ENCODE results near the gene KCNE1.

KCNE1 gene

DNA sequence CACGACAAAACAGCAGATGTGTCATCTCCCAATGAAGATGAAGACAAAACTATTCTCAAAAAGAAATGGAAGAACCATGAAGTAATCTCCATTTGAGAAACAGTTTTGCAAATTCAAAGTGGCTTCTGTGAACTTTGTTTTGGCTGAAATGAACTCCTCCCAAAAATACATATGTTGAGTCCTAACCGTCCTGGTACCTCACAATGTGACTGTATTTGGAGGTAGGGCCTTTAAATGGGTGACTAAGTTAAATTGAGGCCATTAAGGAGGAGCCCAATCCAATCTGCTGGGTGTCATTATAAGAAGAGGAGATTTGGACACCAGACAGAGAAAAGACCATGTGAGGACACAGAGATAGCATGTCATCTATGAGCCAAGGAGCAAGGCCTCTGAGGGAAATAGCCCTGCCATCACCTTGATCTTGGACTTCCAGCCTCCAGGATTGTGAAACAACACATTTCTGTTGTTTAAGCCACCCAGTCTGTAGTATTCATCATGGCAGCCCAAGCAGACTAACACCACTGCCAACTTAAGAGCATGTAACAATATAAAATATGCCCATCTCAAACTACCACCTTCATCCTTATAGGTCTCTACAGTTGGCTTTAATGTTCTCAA, 38.3 kb upstream of the KCNE1 start:
- no peaks in the 10 kb centered on the region for H3K9me3 ChIP-seq (ENCODE audit: control insufficient read depth in 1 of 2, low read length in 2 of 2)
- H3K27me3 ChIP-seq (ENCODE audit: low read depth, low read length) = no peaks in the 10 kb centered on the region
- H3K4me3 ChIP-seq (ENCODE audit: low read depth in 1 of 2, low read length in 2 of 2) = no peak overlapping the region
- H3K36me3 ChIP-seq (ENCODE audit: control insufficient read depth in 1 of 2, insufficient read depth in 2 of 2, low read length in 2 of 2) = no peaks in the 10 kb centered on the region
- no peak overlapping the region for H3K27ac ChIP-seq (ENCODE audit: low read length)
- H3K4me1 ChIP-seq (ENCODE audit: control insufficient read depth in 1 of 2, insufficient read depth in 2 of 2, low read length in 2 of 2) = peaks cover 5 to 9% of the 10 kb centered on the region in 2 donors

DNA sequence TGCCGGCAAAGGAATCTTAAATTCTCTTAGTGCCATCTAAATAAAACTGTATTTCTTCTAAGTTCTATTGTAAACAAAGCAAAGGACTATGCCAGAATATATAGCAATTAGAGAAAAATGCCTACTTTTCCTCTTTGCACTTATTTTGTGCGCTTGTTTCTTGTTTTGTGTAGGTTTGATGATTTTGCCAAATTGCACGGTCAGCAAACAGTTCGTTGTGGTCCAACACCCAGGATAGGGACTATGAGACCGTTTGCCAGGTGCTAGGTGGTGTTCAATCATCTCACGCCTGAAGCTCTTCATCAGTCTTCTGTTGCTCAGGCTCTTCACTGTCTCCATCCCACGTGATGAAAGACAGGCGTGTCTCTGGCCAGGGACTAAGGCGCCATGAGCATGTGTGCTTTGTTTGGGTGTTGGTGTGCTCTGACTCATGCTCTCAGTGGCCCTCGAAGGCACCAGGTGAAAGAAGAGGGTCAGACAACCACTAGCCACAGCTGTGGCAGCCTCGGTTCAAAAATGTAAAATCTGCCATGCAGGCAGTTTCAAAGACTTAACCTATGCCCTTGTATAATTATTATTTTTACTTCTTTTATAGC, 36.9 kb upstream of the KCNE1 start:
- peaks cover 15 to 20% of the 10 kb centered on the region in 2 donors for H3K4me1 ChIP-seq (ENCODE audit: control insufficient read depth in 1 of 2, insufficient read depth in 2 of 2, low read length in 2 of 2)
- no peaks in the 10 kb centered on the region for H3K36me3 ChIP-seq (ENCODE audit: control insufficient read depth in 1 of 2, insufficient read depth in 2 of 2, low read length in 2 of 2)
- H3K9me3 ChIP-seq (ENCODE audit: control insufficient read depth in 1 of 2, low read length in 2 of 2) = no peaks in the 10 kb centered on the region
- H3K4me3 ChIP-seq (ENCODE audit: low read depth in 1 of 2, low read length in 2 of 2) = no peak overlapping the region
- no peak overlapping the region for H3K27ac ChIP-seq (ENCODE audit: low read length)
- H3K27me3 ChIP-seq (ENCODE audit: low read depth, low read length) = no peaks in the 10 kb centered on the region

DNA sequence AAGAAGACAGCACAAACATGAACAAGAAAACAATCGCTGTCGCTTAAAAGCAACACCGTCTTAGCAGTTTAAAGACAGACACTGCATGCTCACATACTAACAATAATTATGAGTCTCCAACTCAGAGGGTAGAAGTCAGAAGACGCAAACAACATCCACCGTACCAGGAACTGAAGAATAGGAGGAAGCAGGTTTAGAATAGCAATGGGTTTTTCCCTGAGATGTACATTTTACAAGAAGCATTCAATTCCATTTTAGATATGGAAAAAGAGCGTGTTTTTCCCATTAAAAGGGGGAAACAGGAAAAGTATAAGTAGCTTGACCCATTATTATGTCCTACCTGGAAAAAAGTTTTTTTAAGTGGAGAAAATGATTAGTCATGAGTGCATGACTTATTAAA, 34.5 kb upstream of the KCNE1 start:
- H3K27ac ChIP-seq (ENCODE audit: low read length) = no peak overlapping the region
- H3K4me3 ChIP-seq (ENCODE audit: low read depth in 1 of 2, low read length in 2 of 2) = no peak overlapping the region
- H3K9me3 ChIP-seq (ENCODE audit: control insufficient read depth in 1 of 2, low read length in 2 of 2) = no peaks in the 10 kb centered on the region
- no peaks in the 10 kb centered on the region for H3K27me3 ChIP-seq (ENCODE audit: low read depth, low read length)
- H3K4me1 ChIP-seq (ENCODE audit: control insufficient read depth in 1 of 2, insufficient read depth in 2 of 2, low read length in 2 of 2) = peaks cover 15 to 20% of the 10 kb centered on the region in 2 donors
- H3K36me3 ChIP-seq (ENCODE audit: control insufficient read depth in 1 of 2, insufficient read depth in 2 of 2, low read length in 2 of 2) = no peaks in the 10 kb centered on the region

DNA sequence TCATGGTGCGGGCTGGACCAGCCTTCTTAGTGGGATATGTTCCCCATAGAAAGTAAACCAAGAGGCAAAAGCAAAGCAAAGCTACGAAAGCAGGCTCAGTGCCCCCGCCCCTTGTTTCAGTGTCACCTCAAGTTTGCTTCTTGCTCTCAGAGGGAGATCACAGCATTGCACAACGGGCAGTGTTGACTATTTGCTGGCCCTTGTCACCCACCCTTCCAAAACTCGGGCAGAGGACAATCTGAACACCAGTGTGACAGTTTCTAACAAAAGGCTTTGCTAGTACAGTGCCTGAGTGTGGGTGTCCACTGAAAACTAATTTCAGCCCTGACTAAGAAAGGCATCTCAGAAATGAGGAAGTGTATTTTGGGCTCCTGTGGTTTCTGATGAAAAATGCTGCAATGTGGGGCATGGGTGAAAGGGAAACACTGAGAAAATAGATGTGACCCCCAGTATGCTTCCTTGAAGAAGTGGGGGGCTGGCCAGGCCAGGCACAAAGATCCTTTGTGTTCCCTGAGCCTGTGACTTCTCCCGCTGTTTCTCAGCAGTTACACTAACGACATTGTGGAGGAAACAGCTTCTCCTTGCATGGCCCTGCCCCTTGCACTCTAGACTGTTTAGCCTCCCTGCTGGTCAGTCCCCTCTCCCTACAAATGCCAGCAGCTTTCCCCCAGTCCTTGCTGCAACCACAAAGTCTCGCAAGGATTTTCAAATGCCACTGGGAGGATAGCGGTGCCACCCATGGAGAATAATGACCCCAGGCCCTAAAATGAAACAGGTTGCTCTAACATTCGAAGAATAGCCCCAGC, 33.3 kb upstream of the KCNE1 start:
- H3K4me1 ChIP-seq (ENCODE audit: control insufficient read depth in 1 of 2, insufficient read depth in 2 of 2, low read length in 2 of 2) = peaks cover 15 to 20% of the 10 kb centered on the region in 2 donors
- no peaks in the 10 kb centered on the region for H3K9me3 ChIP-seq (ENCODE audit: control insufficient read depth in 1 of 2, low read length in 2 of 2)
- H3K27ac ChIP-seq (ENCODE audit: low read length) = peak overlapping the region; percentile 67
- H3K36me3 ChIP-seq (ENCODE audit: control insufficient read depth in 1 of 2, insufficient read depth in 2 of 2, low read length in 2 of 2) = no peaks in the 10 kb centered on the region
- H3K27me3 ChIP-seq (ENCODE audit: low read depth, low read length) = no peaks in the 10 kb centered on the region
- peak overlapping the region; percentile 5 to 17 for H3K4me3 ChIP-seq (ENCODE audit: low read depth in 1 of 2, low read length in 2 of 2)

DNA sequence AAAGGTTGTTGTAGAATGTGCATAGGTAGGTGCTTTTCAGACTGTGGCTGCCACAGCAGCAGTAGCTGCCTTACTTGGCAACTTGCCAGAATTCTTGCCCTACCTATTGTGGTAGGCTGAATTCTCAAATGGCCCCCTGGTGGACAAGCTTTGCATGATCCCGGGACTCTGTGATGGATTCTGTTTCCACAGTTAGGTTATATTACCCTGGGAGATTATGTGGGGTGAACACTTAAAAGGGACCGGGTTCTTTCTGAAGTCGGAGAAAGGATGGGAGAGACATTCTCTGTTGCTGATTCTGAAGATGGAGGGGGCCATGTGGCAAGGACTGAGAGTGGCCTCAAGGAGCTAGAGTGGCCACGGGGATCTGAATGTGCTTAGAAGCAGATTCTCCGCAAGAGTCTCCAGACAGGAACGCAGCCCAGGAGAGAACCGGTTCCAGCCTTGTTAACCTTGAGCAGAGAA, 32.1 kb upstream of the KCNE1 start:
- Histone ChIP-seq H3K9me3 (ENCODE audit: control insufficient read depth in 1 of 2, low read length in 2 of 2) (no peaks in the 10 kb centered on the region), H3K4me3 (ENCODE audit: low read depth in 1 of 2, low read length in 2 of 2) (no peak overlapping the region), H3K27me3 (ENCODE audit: low read depth, low read length) (no peaks in the 10 kb centered on the region), H3K4me1 (ENCODE audit: control insufficient read depth in 1 of 2, insufficient read depth in 2 of 2, low read length in 2 of 2) (peaks cover 15 to 20% of the 10 kb centered on the region in 2 donors), H3K27ac (ENCODE audit: low read length) (peak overlapping the region; percentile 67), H3K36me3 (ENCODE audit: control insufficient read depth in 1 of 2, insufficient read depth in 2 of 2, low read length in 2 of 2) (no peaks in the 10 kb centered on the region)

DNA sequence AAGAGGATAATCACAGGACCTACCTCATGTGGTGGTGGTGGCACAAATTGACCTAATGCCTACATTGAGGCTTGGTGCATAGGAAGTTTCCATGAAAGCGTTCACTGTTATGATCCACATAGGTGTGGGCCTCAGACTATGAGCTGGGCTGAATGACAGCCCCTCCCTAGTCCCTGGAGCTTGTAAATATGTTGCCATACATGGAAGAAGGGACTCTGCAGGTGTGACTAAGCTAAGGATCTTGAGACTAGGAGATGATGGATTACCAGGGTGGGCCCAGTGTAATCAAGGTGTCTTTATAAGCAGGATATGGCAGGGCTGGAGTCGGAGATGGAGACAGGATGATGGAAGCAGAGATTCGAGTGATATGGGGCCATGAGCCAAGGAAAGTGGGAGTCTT, 31.0 kb upstream of the KCNE1 start:
- H3K27ac ChIP-seq (ENCODE audit: low read length) = no peak overlapping the region
- peaks cover 15 to 20% of the 10 kb centered on the region in 2 donors for H3K4me1 ChIP-seq (ENCODE audit: control insufficient read depth in 1 of 2, insufficient read depth in 2 of 2, low read length in 2 of 2)
- no peaks in the 10 kb centered on the region for H3K36me3 ChIP-seq (ENCODE audit: control insufficient read depth in 1 of 2, insufficient read depth in 2 of 2, low read length in 2 of 2)
- no peaks in the 10 kb centered on the region for H3K27me3 ChIP-seq (ENCODE audit: low read depth, low read length)
- H3K4me3 ChIP-seq (ENCODE audit: low read depth in 1 of 2, low read length in 2 of 2) = no peak overlapping the region
- no peaks in the 10 kb centered on the region for H3K9me3 ChIP-seq (ENCODE audit: control insufficient read depth in 1 of 2, low read length in 2 of 2)

DNA sequence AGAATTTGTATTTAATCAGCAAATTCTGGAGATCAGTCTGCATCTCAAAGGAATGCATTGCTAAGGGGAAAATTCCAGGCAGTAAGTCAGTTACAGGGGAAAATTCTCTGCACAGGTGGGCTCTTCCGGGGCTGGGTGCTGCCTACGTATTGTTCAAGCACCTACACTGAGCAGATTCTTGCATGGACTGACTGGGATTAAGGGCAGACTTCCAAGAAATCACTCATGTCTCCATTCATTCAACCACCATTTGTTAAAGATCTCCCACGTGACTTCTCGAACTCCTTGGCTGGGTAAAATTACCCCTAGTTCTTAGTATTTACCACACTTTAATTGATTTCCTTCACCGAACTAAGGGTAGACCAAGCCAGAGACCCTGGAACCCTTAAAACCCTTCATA, 28.2 kb upstream of the KCNE1 start:
- Histone ChIP-seq H3K27me3 (ENCODE audit: low read depth, low read length) (no peaks in the 10 kb centered on the region), H3K27ac (ENCODE audit: low read length) (no peak overlapping the region), H3K4me1 (ENCODE audit: control insufficient read depth in 1 of 2, insufficient read depth in 2 of 2, low read length in 2 of 2) (peaks cover 9 to 11% of the 10 kb centered on the region in 2 donors), H3K36me3 (ENCODE audit: control insufficient read depth in 1 of 2, insufficient read depth in 2 of 2, low read length in 2 of 2) (no peaks in the 10 kb centered on the region), H3K9me3 (ENCODE audit: control insufficient read depth in 1 of 2, low read length in 2 of 2) (no peaks in the 10 kb centered on the region), H3K4me3 (ENCODE audit: low read depth in 1 of 2, low read length in 2 of 2) (no peak overlapping the region)

DNA sequence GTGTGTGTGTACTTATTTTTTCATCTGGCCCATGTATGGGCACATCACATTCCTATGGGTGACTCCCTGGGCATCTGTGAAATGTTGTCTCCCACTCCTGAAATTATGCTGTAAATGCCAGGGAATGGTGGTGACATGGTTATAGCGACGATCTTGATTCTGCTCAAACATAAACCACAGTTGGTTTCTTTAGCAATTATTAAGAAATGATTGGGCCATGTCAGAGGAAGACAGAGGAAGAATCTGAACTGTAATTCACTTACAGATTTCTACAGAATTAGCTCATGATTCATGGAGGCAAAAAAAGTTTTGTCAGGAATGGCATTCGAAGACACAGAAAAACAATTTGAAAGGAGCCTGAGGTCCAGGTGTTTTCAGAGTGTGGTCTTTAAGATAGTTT, 25.8 kb upstream of the KCNE1 start:
- Histone ChIP-seq H3K9me3 (ENCODE audit: control insufficient read depth in 1 of 2, low read length in 2 of 2) (no peaks in the 10 kb centered on the region), H3K4me1 (ENCODE audit: control insufficient read depth in 1 of 2, insufficient read depth in 2 of 2, low read length in 2 of 2) (no peaks in the 10 kb centered on the region), H3K36me3 (ENCODE audit: control insufficient read depth in 1 of 2, insufficient read depth in 2 of 2, low read length in 2 of 2) (no peaks in the 10 kb centered on the region), H3K27me3 (ENCODE audit: low read depth, low read length) (no peaks in the 10 kb centered on the region), H3K4me3 (ENCODE audit: low read depth in 1 of 2, low read length in 2 of 2) (no peak overlapping the region), H3K27ac (ENCODE audit: low read length) (no peak overlapping the region)

DNA sequence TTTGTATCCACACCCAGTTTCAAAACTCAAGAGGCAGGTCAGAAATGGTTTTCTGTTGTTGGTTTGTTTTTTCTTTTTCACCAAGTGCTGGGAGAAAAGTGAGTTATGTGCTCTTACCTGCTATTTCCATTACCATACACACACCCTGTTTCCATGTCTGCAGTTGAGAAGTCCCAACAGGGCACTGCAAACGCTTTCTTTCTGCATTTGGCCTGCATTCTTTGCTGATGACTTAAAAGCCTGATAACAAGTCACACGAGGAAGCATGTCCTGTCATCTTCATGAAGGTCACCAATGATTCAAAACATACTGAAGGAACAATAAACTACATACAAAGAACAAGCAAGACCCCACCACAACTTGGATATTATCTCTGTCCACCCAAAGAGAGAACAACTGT, 24.8 kb upstream of the KCNE1 start:
- Histone ChIP-seq H3K36me3 (ENCODE audit: control insufficient read depth in 1 of 2, insufficient read depth in 2 of 2, low read length in 2 of 2) (no peaks in the 10 kb centered on the region), H3K4me3 (ENCODE audit: low read depth in 1 of 2, low read length in 2 of 2) (no peak overlapping the region), H3K27me3 (ENCODE audit: low read depth, low read length) (no peaks in the 10 kb centered on the region), H3K27ac (ENCODE audit: low read length) (no peak overlapping the region), H3K9me3 (ENCODE audit: control insufficient read depth in 1 of 2, low read length in 2 of 2) (no peaks in the 10 kb centered on the region), H3K4me1 (ENCODE audit: control insufficient read depth in 1 of 2, insufficient read depth in 2 of 2, low read length in 2 of 2) (no peaks in the 10 kb centered on the region)

DNA sequence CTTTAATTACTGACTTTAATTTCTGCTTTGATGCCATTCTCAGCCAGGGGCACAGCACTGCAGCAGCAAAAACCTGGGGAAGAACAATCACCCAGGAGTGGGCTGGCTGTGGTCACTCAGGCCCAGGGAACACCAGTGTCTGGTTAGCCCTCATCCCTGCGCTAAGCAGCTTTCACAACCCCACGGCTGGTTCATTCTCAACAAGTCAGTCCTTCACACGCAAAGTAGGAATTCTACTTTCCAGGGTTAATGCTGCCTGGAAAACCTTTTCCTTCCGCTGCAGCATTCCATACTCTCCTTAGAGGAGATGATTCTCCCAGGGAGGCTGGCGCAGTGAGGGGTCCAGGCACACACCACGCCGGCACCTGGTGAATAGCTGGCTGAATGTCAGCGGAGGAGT, 24.3 kb upstream of the KCNE1 start:
- no peaks in the 10 kb centered on the region for H3K4me1 ChIP-seq (ENCODE audit: control insufficient read depth in 1 of 2, insufficient read depth in 2 of 2, low read length in 2 of 2)
- no peaks in the 10 kb centered on the region for H3K36me3 ChIP-seq (ENCODE audit: control insufficient read depth in 1 of 2, insufficient read depth in 2 of 2, low read length in 2 of 2)
- H3K9me3 ChIP-seq (ENCODE audit: control insufficient read depth in 1 of 2, low read length in 2 of 2) = no peaks in the 10 kb centered on the region
- no peaks in the 10 kb centered on the region for H3K27me3 ChIP-seq (ENCODE audit: low read depth, low read length)
- H3K27ac ChIP-seq (ENCODE audit: low read length) = no peak overlapping the region
- H3K4me3 ChIP-seq (ENCODE audit: low read depth in 1 of 2, low read length in 2 of 2) = no peak overlapping the region

DNA sequence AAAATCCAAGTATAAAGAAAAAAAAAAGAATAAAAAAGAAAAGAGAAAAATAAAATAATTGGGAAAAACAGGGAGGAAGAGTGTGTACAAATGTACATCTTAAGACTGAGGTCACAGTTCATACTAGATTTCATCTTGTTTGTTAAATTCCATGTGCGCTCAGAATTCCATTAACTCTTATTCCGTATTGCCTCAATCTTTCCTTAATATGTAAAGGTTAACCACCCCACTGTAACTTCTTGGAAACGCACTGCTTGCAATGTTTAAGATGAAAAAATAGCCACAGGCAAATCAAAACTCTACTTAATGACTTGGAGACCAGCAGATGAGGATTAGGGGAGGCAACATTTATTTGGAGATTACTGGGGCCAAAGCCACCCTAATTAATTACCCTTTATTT, 23.9 kb upstream of the KCNE1 start:
- Histone ChIP-seq H3K36me3 (ENCODE audit: control insufficient read depth in 1 of 2, insufficient read depth in 2 of 2, low read length in 2 of 2) (no peaks in the 10 kb centered on the region), H3K4me1 (ENCODE audit: control insufficient read depth in 1 of 2, insufficient read depth in 2 of 2, low read length in 2 of 2) (no peaks in the 10 kb centered on the region), H3K27me3 (ENCODE audit: low read depth, low read length) (no peaks in the 10 kb centered on the region), H3K27ac (ENCODE audit: low read length) (no peak overlapping the region), H3K4me3 (ENCODE audit: low read depth in 1 of 2, low read length in 2 of 2) (no peak overlapping the region), H3K9me3 (ENCODE audit: control insufficient read depth in 1 of 2, low read length in 2 of 2) (no peaks in the 10 kb centered on the region)

All from muscle layer of duodenum (tissue), 2 donors.